Body of pancreas (tissue), 4 donors: ENCODE data around the gene DIO1.
A peak's percentile ranks its signal among the peaks of the same experiment; 100 is the strongest.

Experiments used
- CTCF ChIP-seq, 7 experiments: fragments of 450-650 bp in 4 of 7; fragments of 200-600 bp in 3 of 7; sonication (generic) in 3 of 7; IDR thresholded peaks; one replicate each; pipeline ENCODE4 v1.5.1; 2016 to 2019; ENCODE audit warnings: antibody characterized with exemption in 7 of 7
- POLR2A ChIP-seq, 3 donors: fragments of 450-650 bp; IDR thresholded peaks; one replicate each; pipeline ENCODE4 v1.6.1; 2016; ENCODE audit warnings: antibody characterized with exemption in 3 of 3, mild to moderate bottlenecking in 2 of 3

- TF ChIP-seq CTCF (IDR thresholded peaks at IDR 0.05) (peak; percentile 21 to 69 (median 61)), POLR2A (IDR thresholded peaks at IDR 0.05) (no peak)
These were observed 15.4 kb upstream of the DIO1 start for GRCh38 chr1:53878492-53879105.
